ENCODE measurements around the gene LDLRAP1. TPM values are rescaled to one million over a fixed set of nuclear protein-coding genes. Genes with fewer than 3 reads are reported as not detected.

Gene LDLRAP1, protein sequence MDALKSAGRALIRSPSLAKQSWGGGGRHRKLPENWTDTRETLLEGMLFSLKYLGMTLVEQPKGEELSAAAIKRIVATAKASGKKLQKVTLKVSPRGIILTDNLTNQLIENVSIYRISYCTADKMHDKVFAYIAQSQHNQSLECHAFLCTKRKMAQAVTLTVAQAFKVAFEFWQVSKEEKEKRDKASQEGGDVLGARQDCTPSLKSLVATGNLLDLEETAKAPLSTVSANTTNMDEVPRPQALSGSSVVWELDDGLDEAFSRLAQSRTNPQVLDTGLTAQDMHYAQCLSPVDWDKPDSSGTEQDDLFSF
- total RNA-seq (2022), result 14.5 TPM in 2 replicates
- Bru-seq, nascent RNA, result percentile 58 among the genes with signal in this experiment
- BruChase-seq, experiment 1, labeled RNA remaining after a 2-hour chase, result percentile 74 among the genes with signal in this experiment
- BruChase-seq, experiment 2, labeled RNA remaining after a 6-hour chase, result percentile 69 among the genes with signal in this experiment
- long read RNA-seq, transcript LDLRAP1-201 (9 exons, 2,940 nt), result major isoform, 20 of 30 reads
- long read RNA-seq, partial matches to known transcripts, result 4 of 30 reads
- long read RNA-seq, other reads (novel, unspliced or antisense), result 6 of 30 reads

DNA sequence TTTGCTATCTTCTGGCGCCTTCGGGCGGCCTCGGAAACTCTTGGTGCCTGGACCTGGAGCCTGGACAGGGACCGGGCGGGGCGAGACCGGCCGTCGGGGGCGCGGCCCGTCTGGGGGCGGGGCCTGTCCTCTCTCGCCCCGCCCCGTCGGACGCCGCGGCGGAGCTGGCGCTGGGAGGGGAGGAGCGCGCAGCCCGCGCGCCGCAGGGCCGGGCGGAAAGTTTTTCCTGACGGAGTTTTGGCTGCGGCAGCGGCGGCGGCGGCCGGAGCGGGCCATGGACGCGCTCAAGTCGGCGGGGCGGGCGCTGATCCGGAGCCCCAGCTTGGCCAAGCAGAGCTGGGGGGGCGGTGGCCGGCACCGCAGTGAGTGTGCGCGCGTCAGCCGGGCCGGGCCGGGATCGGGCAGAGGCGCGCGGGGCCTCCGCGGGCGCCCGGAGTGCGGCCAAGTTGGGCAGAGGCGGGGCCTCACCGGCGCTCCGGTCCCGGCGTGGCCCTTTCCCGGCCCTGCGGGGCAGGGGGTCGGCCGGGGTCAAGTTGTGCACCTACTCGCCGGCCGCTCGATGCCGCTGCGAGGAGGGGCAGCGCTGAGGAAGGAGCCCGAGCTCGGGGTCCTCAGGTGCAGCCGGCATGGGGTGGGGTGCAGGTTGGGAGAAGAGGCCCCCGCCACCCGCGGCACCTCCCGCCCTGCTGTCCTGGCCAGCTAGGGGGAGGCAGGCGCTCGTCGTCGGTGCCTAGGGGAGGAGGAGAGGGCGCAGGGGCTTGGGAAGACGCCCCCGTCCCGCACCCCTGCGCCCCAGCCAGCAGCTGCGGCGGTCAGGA is at the start of gene LDLRAP1:
Gene LDLRAP1 (plus strand): TSS at position 182 of the 818 bp plus-strand sequence. CDS start 93 bp downstream, at position 275.
- intact Hi-C loops (cut with micrococcal nuclease; ENCODE audit: unreplicated experiment), result no loop called here
- Histone ChIP-seq H3K4me1 (peaks cover 2% of the 10 kb centered on the region), H3K9me3 (no peaks in the 10 kb centered on the region), H3K27me3 (replicated peaks; ENCODE audit: control insufficient read depth, insufficient read depth, low read length) (no peaks in the 10 kb centered on the region), H3K36me3 (ENCODE audit: control insufficient read depth, insufficient read depth, low read length) (no peaks in the 10 kb centered on the region; the same call in 1 of the 2 replicates), H3K4me3 (ENCODE audit: low read depth, low read length) (peak within 1 kb of the TSS; percentile 69)
- DNase-seq, result peak; percentile 54 to 76
- H3K27ac Mint-ChIP-seq (ENCODE audit: unreplicated experiment), result peak within 1 kb of the TSS; percentile 48
- peaks cover 5% of the 10 kb centered on the region for H3K36me3 Mint-ChIP-seq (ENCODE audit: insufficient read depth, unreplicated experiment)
- CTCF ChIA-PET, result interaction anchor here (1.1 kb wide), 1 partner anchor 21 kb away, joined by 4 read pairs; no protein-coding TSS in a partner anchor
- H3K4me1 Mint-ChIP-seq (ENCODE audit: low read depth, unreplicated experiment), result peaks cover 6% of the 10 kb centered on the region
- TF ChIP-seq, protein P1, sequence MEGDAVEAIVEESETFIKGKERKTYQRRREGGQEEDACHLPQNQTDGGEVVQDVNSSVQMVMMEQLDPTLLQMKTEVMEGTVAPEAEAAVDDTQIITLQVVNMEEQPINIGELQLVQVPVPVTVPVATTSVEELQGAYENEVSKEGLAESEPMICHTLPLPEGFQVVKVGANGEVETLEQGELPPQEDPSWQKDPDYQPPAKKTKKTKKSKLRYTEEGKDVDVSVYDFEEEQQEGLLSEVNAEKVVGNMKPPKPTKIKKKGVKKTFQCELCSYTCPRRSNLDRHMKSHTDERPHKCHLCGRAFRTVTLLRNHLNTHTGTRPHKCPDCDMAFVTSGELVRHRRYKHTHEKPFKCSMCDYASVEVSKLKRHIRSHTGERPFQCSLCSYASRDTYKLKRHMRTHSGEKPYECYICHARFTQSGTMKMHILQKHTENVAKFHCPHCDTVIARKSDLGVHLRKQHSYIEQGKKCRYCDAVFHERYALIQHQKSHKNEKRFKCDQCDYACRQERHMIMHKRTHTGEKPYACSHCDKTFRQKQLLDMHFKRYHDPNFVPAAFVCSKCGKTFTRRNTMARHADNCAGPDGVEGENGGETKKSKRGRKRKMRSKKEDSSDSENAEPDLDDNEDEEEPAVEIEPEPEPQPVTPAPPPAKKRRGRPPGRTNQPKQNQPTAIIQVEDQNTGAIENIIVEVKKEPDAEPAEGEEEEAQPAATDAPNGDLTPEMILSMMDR (IDR thresholded peaks at IDR 0.05; ENCODE audit: insufficient read depth in 1 of 2, low read depth in 1 of 2, low read length in 1 of 2, severe bottlenecking in 1 of 2, unreplicated experiment in 1 of 2), result no peak
- no peaks in the 10 kb centered on the region for H3K27me3 Mint-ChIP-seq (ENCODE audit: insufficient read depth, unreplicated experiment)
- BruUV-seq (replicated peaks), result no TSS peak
- no peaks in the 10 kb centered on the region for H3K9me3 Mint-ChIP-seq (ENCODE audit: unreplicated experiment)
- POLR2A ChIA-PET, result interaction anchor here (0.6 kb wide), 1 partner anchor 125 kb away, joined by 3 read pairs; no protein-coding TSS in a partner anchor
- H3K4me3 Mint-ChIP-seq (ENCODE audit: unreplicated experiment), result peak within 1 kb of the TSS; percentile 67

DNA sequence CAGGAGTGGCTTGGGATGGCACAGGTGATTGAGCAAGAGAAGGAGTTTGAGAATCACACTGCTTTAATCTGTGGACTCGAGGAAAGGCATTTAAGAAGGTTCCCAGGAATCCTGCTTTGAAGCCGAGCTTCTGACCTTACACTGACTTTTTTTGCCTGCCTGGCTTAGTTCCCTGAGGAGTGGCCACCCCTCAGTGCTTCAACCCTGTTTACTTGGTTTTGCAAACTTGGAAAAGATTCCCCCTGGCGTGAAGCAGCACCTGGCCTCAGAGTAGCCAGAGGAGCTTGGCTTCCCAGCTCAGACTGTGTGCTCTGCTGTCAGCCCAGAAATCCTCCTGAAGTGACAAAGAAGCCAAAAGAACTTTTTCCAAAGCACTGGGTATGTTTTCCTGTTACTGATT is 48.5 kb upstream of the LDLRAP1 start:
- intact Hi-C loops (cut with micrococcal nuclease; ENCODE audit: unreplicated experiment), result no loop called here
- DNase-seq, result no peak
- Histone ChIP-seq H3K9me3 (no peaks in the 10 kb centered on the region), H3K27me3 (replicated peaks; ENCODE audit: control insufficient read depth, insufficient read depth, low read length) (no peaks in the 10 kb centered on the region), H3K4me3 (ENCODE audit: low read depth, low read length) (no peak overlapping the region), H3K36me3 (ENCODE audit: control insufficient read depth, insufficient read depth, low read length) (no peaks in the 10 kb centered on the region; the same call in 1 of the 2 replicates), H3K4me1 (no peaks in the 10 kb centered on the region)
- Mint-ChIP-seq H3K4me3 (ENCODE audit: unreplicated experiment) (no peak overlapping the region), H3K27me3 (ENCODE audit: insufficient read depth, unreplicated experiment) (no peaks in the 10 kb centered on the region), H3K4me1 (ENCODE audit: low read depth, unreplicated experiment) (no peaks in the 10 kb centered on the region), H3K36me3 (ENCODE audit: insufficient read depth, unreplicated experiment) (peaks cover 14% of the 10 kb centered on the region), H3K27ac (ENCODE audit: unreplicated experiment) (no peak overlapping the region), H3K9me3 (ENCODE audit: unreplicated experiment) (no peaks in the 10 kb centered on the region)
- TF ChIP-seq, protein P1 (IDR thresholded peaks at IDR 0.05; ENCODE audit: insufficient read depth in 1 of 2, low read depth in 1 of 2, low read length in 1 of 2, severe bottlenecking in 1 of 2, unreplicated experiment in 1 of 2), result no peak
- BruUV-seq (replicated peaks), result no TSS peak
- ChIA-PET CTCF (interaction anchor here (0.6 to 1.0 kb wide), 2 partner anchors 16 to 323 kb away, joined by 3 read pairs; no protein-coding TSS in a partner anchor), POLR2A (no interaction called here)

DNA sequence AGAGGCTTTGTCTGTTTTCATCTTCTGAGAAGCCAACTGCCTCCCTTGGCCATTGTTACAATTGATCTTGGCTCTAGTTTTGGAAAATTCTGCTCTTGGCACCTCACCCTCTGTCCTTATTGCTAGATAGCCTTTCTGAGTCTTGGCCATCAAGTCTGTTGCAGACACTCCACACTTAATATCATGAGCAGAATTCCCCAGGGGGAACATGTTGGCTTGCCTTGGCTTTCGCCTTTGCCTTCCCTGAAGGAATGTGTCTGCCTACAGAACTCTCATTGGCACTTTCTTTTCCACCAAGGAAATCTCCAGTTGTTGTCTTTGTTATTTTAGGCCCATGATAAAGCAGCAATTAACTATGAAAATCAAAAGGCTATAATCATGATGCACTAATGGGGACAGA is 42.7 kb upstream of the LDLRAP1 start:
- no peak overlapping the region for H3K4me3 ChIP-seq (ENCODE audit: low read depth, low read length)
- H3K4me1 ChIP-seq, result peaks cover 14% of the 10 kb centered on the region
- TF ChIP-seq, protein P1 (IDR thresholded peaks at IDR 0.05; ENCODE audit: insufficient read depth in 1 of 2, low read depth in 1 of 2, low read length in 1 of 2, severe bottlenecking in 1 of 2, unreplicated experiment in 1 of 2), result no peak
- no TSS peak for BruUV-seq (replicated peaks)
- CTCF ChIA-PET, result interaction anchor here (0.8 to 0.9 kb wide), 2 partner anchors 9 to 17 kb away, joined by 3 read pairs; no protein-coding TSS in a partner anchor
- peak overlapping the region; percentile 39 for H3K27ac Mint-ChIP-seq (ENCODE audit: unreplicated experiment)
- intact Hi-C loops (cut with micrococcal nuclease; ENCODE audit: unreplicated experiment), result loop anchor here (1.0 to 10.0 kb wide), 2 partner anchors 24 to 66 kb away; partner anchors contain the start of gene MACO1
- no peaks in the 10 kb centered on the region for H3K9me3 Mint-ChIP-seq (ENCODE audit: unreplicated experiment)
- H3K4me1 Mint-ChIP-seq (ENCODE audit: low read depth, unreplicated experiment), result peaks cover 16% of the 10 kb centered on the region
- H3K27me3 Mint-ChIP-seq (ENCODE audit: insufficient read depth, unreplicated experiment), result no peaks in the 10 kb centered on the region
- H3K9me3 ChIP-seq, result no peaks in the 10 kb centered on the region
- H3K36me3 Mint-ChIP-seq (ENCODE audit: insufficient read depth, unreplicated experiment), result no peaks in the 10 kb centered on the region
- H3K27me3 ChIP-seq (replicated peaks; ENCODE audit: control insufficient read depth, insufficient read depth, low read length), result no peaks in the 10 kb centered on the region
- POLR2A ChIA-PET, result no interaction called here
- no peaks in the 10 kb centered on the region; the same call in 1 of the 2 replicates for H3K36me3 ChIP-seq (ENCODE audit: control insufficient read depth, insufficient read depth, low read length)
- H3K4me3 Mint-ChIP-seq (ENCODE audit: unreplicated experiment), result peak overlapping the region; percentile 8
- DNase-seq, result no peak

Measured in Caco-2 (cell line).